IPS-NIHi11 (cell line): ENCODE data around the gene HOXC11.

Experiments used
- DNase-seq: peaks from one replicate; pipeline ENCODE4 v3.0.0; 2012; ENCODE audit warnings: mixed read lengths, low spot score

HOXC11 gene

GRCh38 chr12:53956914-53957536, 15.9 kb upstream of the HOXC11 start:
- DNase-seq, result no peak

GRCh38 chr12:53958128-53958527, 14.8 kb upstream of the HOXC11 start:
- DNase-seq, result no peak

GRCh38 chr12:53959314-53959713, 13.6 kb upstream of the HOXC11 start:
- DNase-seq, result no peak

- DNase-seq, result no peak
Measured at GRCh38 chr12:53960187-53961024, 12.5 kb upstream of the HOXC11 start.

- DNase-seq, result peak; percentile 51
Measured at GRCh38 chr12:53961025-53961761, 11.7 kb upstream of the HOXC11 start.

- DNase-seq, result no peak
Measured at GRCh38 chr12:53963005-53963404, 9.9 kb upstream of the HOXC11 start.

- DNase-seq, result no peak
Measured at GRCh38 chr12:53963434-53964314, 9.3 kb upstream of the HOXC11 start.

- no peak for DNase-seq
Measured at GRCh38 chr12:53964315-53964713, 8.6 kb upstream of the HOXC11 start.

GRCh38 chr12:53965281-53966084, 7.4 kb upstream of the HOXC11 start:
- DNase-seq, result no peak

- no peak for DNase-seq
Measured at GRCh38 chr12:53966085-53966384, 6.9 kb upstream of the HOXC11 start.

- no peak for DNase-seq
Measured at GRCh38 chr12:53966385-53967133, 6.4 kb upstream of the HOXC11 start.

GRCh38 chr12:53967421-53967925, 5.5 kb upstream of the HOXC11 start:
- no peak for DNase-seq

- DNase-seq, result no peak
Measured at GRCh38 chr12:53968214-53969127, 4.5 kb upstream of the HOXC11 start.

- no peak for DNase-seq
Measured at GRCh38 chr12:53969588-53970259, 3.2 kb upstream of the HOXC11 start.

- no peak for DNase-seq
Measured at GRCh38 chr12:53970451-53970850, 2.5 kb upstream of the HOXC11 start.

- DNase-seq, result no peak
Measured at GRCh38 chr12:53971129-53971528, 1.8 kb upstream of the HOXC11 start.

GRCh38 chr12:53971686-53972085, 1.2 kb upstream of the HOXC11 start:
- no peak for DNase-seq

GRCh38 chr12:53972152-53972702, 699 bp upstream of the HOXC11 start:
- DNase-seq, result no peak
